SU-DHL-6 (cell line): ENCODE data around the gene TARBP2.

Experiments
- H2AFZ ChIP-seq: fragments of 200-600 bp; sonication (generic); 2 replicates; pipeline ENCODE4 v1.6.1; 2014; ENCODE audit warnings: low read depth, mild to moderate bottlenecking, moderate library complexity, mixed read lengths, antibody characterized with exemption, low read length; ENCODE audit not compliant: severe bottlenecking
- H3F3A ChIP-seq: fragments of 200-600 bp; shearing (Covaris generic); 2 replicates; pipeline ENCODE4 v1.6.0; 2016; ENCODE audit warnings: antibody characterized with exemption, mild to moderate bottlenecking; ENCODE audit not compliant: insufficient read depth
- H3K27ac ChIP-seq: fragments of 200-600 bp; sonication (generic); 2 replicates; pipeline ENCODE4 v1.5.1; 2016; ENCODE audit warnings: low read depth, mild to moderate bottlenecking, low read length, moderate library complexity, mixed read lengths
- H3K27me3 ChIP-seq: fragments of 200-600 bp; sonication (generic), shearing (Covaris generic); 2 replicates; pipeline ENCODE4 v1.6.0; 2014; ENCODE audit warnings: mild to moderate bottlenecking, low read length
- H3K36me3 ChIP-seq: fragments of 200-600 bp; sonication (generic); 2 replicates; pipeline ENCODE4 v1.6.1; 2014; ENCODE audit warnings: mild to moderate bottlenecking, low read length, mixed read lengths
- H3K4me2 ChIP-seq: fragments of 300-600, 200-600 bp; shearing (Covaris generic), sonication (generic); 2 replicates; pipeline ENCODE4 v1.6.0; 2014; ENCODE audit warnings: low read length, low read depth, mild to moderate bottlenecking; ENCODE audit not compliant: poor library complexity, severe bottlenecking
- H3K4me3 ChIP-seq: fragments of 200-600 bp; sonication (generic); 2 replicates; pipeline ENCODE4 v1.5.1; 2014; ENCODE audit warnings: antibody characterized with exemption, low read length, mild to moderate bottlenecking, mixed read lengths; ENCODE audit not compliant: insufficient read depth, poor library complexity, severe bottlenecking
- H3K79me2 ChIP-seq: fragments of 200-600 bp; sonication (generic); 2 replicates; pipeline ENCODE4 v1.6.1; 2014; ENCODE audit warnings: mild to moderate bottlenecking, low read length, moderate library complexity; ENCODE audit not compliant: insufficient read depth
- H3K9ac ChIP-seq: fragments of 200-600 bp; sonication (generic); 2 replicates; pipeline ENCODE4 v1.7.0; 2014; ENCODE audit warnings: mild to moderate bottlenecking, low read length
- H3K9me2 ChIP-seq: fragments of 200-600 bp; sonication (generic); replicated peaks from 2 replicates; pipeline ENCODE4 v1.6.1; 2014; ENCODE audit warnings: low read length; ENCODE audit not compliant: insufficient read depth
- H3K9me3 ChIP-seq: fragments of 200-600 bp; sonication (generic); 2 replicates; pipeline ENCODE4 v1.6.1; 2014; ENCODE audit warnings: low read length, mixed read lengths; ENCODE audit not compliant: insufficient read depth
- H4K20me1 ChIP-seq: fragments of 200-600 bp; sonication (generic); 2 replicates; pipeline ENCODE4 v1.6.1; 2014; ENCODE audit warnings: low read depth, mild to moderate bottlenecking, antibody characterized with exemption, low read length, moderate library complexity, mixed read lengths
- EZH2phosphoT487 ChIP-seq: fragments of 200-600 bp; sonication (generic), shearing (Covaris generic); conservative IDR thresholded peaks from 2 replicates; pipeline ENCODE4 v1.6.1; 2018; ENCODE audit warnings: mild to moderate bottlenecking, antibody characterized with exemption, low read length, moderate library complexity, mixed read lengths
- TF ChIP-seq, protein P1 (sequence below): fragments of 200-600 bp; sonication (generic); IDR thresholded peaks from one replicate; pipeline ENCODE4 v1.5.1; 2017; ENCODE audit warnings: antibody characterized with exemption, mild to moderate bottlenecking, low read length, moderate library complexity; ENCODE audit not compliant: insufficient read depth, poor library complexity, severe bottlenecking

Gene TARBP2

DNA sequence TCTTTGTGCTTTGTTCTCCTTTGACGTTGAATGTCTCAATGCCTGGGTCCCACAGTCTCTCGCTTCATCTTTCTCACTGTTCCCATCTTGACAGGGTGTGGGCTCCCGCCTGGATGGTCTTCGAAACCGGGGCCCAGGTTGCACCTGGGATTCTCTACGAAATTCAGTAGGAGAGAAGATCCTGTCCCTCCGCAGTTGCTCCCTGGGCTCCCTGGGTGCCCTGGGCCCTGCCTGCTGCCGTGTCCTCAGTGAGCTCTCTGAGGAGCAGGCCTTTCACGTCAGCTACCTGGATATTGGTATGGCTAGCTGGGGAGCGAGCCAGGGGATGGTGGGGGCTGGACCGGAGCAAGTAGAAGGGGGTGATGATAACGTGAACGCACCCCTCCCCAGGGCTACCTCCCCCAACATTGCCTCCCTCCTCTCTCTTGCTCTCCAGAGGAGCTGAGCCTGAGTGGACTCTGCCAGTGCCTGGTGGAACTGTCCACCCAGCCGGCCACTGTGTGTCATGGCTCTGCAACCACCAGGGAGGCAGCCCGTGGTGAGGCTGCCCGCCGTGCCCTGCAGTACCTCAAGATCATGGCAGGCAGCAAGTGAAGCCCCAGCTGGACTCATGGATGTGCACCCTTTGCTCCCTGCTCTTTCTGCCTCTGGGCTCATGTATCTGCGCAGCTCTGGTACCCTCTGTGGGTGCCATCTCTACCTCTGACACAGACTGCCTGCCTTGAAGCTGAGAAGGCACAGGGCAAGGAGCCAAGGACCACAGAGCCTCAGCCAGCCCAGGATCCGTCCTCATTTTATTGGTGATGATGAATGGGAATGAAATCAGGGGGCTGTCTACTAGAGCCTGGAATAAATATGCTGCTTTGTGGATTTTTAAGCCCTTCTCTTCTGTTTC is 4.7 kb downstream of the TARBP2 start:
- Histone ChIP-seq H3K4me2 (no peak overlapping the region), H4K20me1 (no peaks in the 10 kb centered on the region), H3F3A (no peaks in the 10 kb centered on the region), H3K79me2 (peaks cover 13% of the 10 kb centered on the region), H3K4me3 (no peak overlapping the region), H3K27me3 (no peaks in the 10 kb centered on the region), H3K9ac (no peak overlapping the region), H2AFZ (no peak overlapping the region), H3K36me3 (no peaks in the 10 kb centered on the region), H3K27ac (no peak overlapping the region), H3K9me3 (no peaks in the 10 kb centered on the region), H3K9me2 (no peaks in the 10 kb centered on the region)
- TF ChIP-seq EZH2phosphoT487, result no peak
- TF ChIP-seq, protein P1, sequence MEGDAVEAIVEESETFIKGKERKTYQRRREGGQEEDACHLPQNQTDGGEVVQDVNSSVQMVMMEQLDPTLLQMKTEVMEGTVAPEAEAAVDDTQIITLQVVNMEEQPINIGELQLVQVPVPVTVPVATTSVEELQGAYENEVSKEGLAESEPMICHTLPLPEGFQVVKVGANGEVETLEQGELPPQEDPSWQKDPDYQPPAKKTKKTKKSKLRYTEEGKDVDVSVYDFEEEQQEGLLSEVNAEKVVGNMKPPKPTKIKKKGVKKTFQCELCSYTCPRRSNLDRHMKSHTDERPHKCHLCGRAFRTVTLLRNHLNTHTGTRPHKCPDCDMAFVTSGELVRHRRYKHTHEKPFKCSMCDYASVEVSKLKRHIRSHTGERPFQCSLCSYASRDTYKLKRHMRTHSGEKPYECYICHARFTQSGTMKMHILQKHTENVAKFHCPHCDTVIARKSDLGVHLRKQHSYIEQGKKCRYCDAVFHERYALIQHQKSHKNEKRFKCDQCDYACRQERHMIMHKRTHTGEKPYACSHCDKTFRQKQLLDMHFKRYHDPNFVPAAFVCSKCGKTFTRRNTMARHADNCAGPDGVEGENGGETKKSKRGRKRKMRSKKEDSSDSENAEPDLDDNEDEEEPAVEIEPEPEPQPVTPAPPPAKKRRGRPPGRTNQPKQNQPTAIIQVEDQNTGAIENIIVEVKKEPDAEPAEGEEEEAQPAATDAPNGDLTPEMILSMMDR, result no peak

DNA sequence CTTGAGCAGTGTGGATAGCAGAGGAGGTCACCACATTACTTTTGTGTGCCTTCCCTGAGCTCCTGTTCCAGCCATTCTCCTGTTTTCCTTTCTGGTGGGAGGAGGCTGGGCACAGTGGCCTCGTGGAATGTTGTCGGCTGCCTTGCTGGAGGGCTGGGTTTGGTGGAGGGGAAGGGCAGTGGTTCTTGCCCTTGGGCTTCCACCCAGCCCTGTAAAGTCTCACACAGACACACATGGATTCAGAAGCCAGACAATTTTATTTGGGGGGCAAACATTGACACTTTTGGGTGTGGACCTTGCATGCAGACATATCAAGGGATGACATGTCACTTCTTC is 5.3 kb downstream of the TARBP2 start:
- Histone ChIP-seq H3K27me3 (no peaks in the 10 kb centered on the region), H3K4me3 (no peak overlapping the region), H3K27ac (no peak overlapping the region), H2AFZ (no peak overlapping the region), H3K79me2 (peaks cover 13% of the 10 kb centered on the region), H3K4me2 (no peak overlapping the region), H3K9ac (no peak overlapping the region), H3F3A (no peaks in the 10 kb centered on the region), H4K20me1 (no peaks in the 10 kb centered on the region), H3K9me2 (no peaks in the 10 kb centered on the region), H3K36me3 (no peaks in the 10 kb centered on the region), H3K9me3 (no peaks in the 10 kb centered on the region)
- TF ChIP-seq, protein P1, result no peak
- no peak for TF ChIP-seq EZH2phosphoT487

DNA sequence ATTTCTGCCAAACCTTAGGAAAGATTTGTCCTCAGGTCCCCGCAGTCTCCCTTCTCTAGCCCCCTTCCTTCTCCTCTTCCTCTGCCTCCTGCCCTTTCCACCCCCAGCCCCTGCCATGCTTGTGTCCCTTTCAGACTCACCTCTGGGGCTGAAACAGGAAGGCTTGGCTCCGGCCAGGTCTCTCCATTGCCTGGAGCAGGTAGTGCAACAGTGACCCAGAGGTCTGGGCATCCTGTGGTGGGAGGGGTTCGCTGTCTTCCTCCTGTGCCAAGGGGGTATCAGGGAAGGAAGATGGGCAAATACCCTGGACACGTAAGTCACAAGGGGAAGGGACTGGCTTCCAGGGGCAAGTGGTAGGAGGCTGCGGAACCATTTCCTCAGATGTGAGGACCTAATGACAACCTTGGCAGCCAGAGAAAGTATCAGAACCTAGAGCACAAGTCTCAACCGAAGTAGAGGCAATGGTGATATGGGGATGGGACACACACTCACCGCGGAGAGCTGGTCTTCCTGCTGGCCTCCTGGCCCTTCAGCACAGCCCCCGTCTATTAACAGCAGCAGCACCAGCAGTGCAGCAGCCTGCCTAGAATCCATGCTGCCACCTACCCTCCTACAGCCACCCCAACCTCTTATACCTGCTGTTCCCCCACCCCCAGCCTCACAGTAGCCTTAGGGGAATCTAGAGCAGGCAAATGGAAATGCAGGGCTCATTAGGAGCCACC is 6.0 kb downstream of the TARBP2 start, which contains the start of gene NPFF:
NPFF (minus strand) TSS at position 604 of the 722 bp plus-strand sequence; CDS start at position 594, 10 bp downstream.
- peaks cover 6% of the 10 kb centered on the region for H3K79me2 ChIP-seq
- no peaks in the 10 kb centered on the region for H3K27me3 ChIP-seq
- H3K9me2 ChIP-seq, result no peaks in the 10 kb centered on the region
- no peaks in the 10 kb centered on the region for H3K36me3 ChIP-seq
- no peak within 1 kb of the TSS for H2AFZ ChIP-seq
- H3K4me2 ChIP-seq, result no peak within 1 kb of the TSS
- TF ChIP-seq, protein P1, result no peak
- no peak for TF ChIP-seq EZH2phosphoT487
- H4K20me1 ChIP-seq, result no peaks in the 10 kb centered on the region
- H3K9ac ChIP-seq, result no peak within 1 kb of the TSS
- H3K9me3 ChIP-seq, result no peaks in the 10 kb centered on the region
- no peak within 1 kb of the TSS for H3K4me3 ChIP-seq
- no peak within 1 kb of the TSS for H3K27ac ChIP-seq
- no peaks in the 10 kb centered on the region for H3F3A ChIP-seq
